22Rv1 (cell line): ENCODE data around the gene SLC1A5.

Experiments used
- ZFX ChIP-seq: fragments of 450-650 bp; IDR thresholded peaks from 2 replicates; pipeline ENCODE4 v1.6.1; 2017; ENCODE audit warnings: antibody characterized with exemption, borderline replicate concordance
- TF ChIP-seq, protein P1 (sequence below): fragments of 450-650 bp; IDR thresholded peaks from 2 replicates; pipeline ENCODE4 v1.5.1; 2017; ENCODE audit warnings: mild to moderate bottlenecking

DNA sequence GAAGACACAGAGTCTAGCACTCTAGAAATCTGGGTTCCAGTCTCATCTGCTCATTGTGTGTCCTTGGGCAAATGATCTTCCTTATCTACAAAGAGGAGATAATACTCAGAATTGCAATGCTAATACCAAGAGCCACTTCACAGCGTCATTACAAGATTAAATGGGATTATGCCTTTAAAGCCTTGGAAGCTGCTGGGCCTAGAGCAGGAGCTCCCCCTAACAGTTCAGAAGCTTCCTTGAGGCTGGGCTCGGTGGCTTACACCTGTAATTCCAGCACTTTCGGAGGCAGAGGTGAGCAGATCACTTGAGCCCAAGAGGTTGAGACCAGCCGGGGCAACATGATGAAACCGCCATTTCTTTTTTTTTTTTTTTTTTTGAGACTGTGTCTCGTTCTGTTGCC lies 34.7 kb upstream of the SLC1A5 start:
- TF ChIP-seq, protein P1, sequence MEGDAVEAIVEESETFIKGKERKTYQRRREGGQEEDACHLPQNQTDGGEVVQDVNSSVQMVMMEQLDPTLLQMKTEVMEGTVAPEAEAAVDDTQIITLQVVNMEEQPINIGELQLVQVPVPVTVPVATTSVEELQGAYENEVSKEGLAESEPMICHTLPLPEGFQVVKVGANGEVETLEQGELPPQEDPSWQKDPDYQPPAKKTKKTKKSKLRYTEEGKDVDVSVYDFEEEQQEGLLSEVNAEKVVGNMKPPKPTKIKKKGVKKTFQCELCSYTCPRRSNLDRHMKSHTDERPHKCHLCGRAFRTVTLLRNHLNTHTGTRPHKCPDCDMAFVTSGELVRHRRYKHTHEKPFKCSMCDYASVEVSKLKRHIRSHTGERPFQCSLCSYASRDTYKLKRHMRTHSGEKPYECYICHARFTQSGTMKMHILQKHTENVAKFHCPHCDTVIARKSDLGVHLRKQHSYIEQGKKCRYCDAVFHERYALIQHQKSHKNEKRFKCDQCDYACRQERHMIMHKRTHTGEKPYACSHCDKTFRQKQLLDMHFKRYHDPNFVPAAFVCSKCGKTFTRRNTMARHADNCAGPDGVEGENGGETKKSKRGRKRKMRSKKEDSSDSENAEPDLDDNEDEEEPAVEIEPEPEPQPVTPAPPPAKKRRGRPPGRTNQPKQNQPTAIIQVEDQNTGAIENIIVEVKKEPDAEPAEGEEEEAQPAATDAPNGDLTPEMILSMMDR: no peak
- no peak for TF ChIP-seq ZFX
